22Rv1 (cell line): ENCODE results near the gene PRSS33.
A peak's percentile ranks its signal among the peaks of the same experiment; 100 is the strongest.

Source experiments
- H3K27ac ChIP-seq: fragments of 450-650 bp; 2 replicates; pipeline ENCODE4 v1.5.1; 2017
- ZFX ChIP-seq: fragments of 450-650 bp; IDR thresholded peaks from 2 replicates; pipeline ENCODE4 v1.6.1; 2017; ENCODE audit warnings: antibody characterized with exemption, borderline replicate concordance
- TF ChIP-seq, protein P1 (sequence below): fragments of 450-650 bp; IDR thresholded peaks from 2 replicates; pipeline ENCODE4 v1.5.1; 2017; ENCODE audit warnings: mild to moderate bottlenecking

The PRSS33 gene

DNA sequence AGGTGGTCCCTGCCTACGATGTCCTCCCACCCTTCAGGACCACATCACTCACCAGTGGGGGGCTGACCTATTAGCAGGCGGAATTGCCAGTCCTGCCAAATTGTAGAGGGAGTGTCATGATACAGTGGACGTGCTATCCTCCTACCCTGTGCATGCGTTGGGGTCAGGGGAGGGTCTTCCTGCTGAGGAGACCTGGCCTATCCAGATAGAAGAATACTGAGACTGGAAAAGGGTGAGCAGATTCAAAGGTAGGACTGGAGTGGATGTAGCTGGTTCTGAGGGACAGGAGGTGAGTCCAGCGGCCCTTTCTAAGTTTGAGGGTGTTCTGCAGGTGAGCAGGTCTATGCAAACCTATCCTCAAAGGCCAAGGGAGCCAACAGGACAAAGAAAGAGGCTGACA lies 18.9 kb upstream of the PRSS33 start:
- TF ChIP-seq, protein P1, sequence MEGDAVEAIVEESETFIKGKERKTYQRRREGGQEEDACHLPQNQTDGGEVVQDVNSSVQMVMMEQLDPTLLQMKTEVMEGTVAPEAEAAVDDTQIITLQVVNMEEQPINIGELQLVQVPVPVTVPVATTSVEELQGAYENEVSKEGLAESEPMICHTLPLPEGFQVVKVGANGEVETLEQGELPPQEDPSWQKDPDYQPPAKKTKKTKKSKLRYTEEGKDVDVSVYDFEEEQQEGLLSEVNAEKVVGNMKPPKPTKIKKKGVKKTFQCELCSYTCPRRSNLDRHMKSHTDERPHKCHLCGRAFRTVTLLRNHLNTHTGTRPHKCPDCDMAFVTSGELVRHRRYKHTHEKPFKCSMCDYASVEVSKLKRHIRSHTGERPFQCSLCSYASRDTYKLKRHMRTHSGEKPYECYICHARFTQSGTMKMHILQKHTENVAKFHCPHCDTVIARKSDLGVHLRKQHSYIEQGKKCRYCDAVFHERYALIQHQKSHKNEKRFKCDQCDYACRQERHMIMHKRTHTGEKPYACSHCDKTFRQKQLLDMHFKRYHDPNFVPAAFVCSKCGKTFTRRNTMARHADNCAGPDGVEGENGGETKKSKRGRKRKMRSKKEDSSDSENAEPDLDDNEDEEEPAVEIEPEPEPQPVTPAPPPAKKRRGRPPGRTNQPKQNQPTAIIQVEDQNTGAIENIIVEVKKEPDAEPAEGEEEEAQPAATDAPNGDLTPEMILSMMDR, result no peak
- no peak for TF ChIP-seq ZFX
- H3K27ac ChIP-seq, result no peak overlapping the region

DNA sequence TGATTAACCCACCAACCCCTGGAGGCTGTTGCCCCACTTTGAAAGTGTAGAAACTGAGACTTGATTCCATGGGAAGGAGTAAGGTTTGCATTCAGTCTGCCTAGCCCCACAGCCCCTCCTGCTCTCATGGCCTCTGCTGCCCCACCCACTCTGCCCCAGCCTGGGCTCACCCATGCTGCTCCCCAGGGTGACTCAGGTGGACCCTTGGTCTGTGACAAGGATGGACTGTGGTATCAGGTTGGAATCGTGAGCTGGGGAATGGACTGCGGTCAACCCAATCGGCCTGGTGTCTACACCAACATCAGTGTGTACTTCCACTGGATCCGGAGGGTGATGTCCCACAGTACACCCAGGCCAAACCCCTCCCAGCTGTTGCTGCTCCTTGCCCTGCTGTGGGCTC lies 17.4 kb upstream of the PRSS33 start:
- no peak for TF ChIP-seq ZFX
- TF ChIP-seq, protein P1, result no peak
- no peak overlapping the region for H3K27ac ChIP-seq

DNA sequence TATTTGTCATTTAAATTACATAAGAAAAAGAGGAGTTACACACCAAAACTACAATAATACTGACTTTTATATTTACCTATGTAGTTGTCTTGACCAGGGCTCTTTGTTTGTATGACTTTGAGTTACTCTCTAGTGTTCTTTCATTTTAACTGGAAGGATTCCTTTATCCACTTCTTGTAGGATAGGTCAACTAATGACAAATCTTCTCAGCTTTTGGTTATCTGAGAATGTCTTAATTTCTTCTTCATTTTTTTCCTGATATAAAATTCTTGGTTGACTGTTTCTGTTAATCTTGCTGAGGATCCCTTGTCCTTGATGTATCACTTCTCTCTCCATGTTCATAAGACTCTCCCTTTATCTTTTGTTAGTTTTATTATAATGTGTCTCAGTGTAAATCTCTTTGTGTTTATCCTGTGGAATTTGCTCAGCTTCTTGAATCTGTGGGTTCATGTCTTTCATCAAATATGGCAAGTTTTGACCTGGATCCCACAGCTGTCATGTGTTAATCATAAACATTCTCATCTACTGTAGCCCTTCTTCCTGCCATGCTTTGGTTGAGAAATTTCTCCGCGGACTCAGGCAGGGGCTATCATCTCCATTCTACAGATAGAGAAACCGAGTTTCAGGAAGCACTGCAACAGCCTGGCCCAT lies 16.3 kb upstream of the PRSS33 start:
- H3K27ac ChIP-seq, result no peak overlapping the region
- TF ChIP-seq ZFX, result no peak
- TF ChIP-seq, protein P1, result no peak

DNA sequence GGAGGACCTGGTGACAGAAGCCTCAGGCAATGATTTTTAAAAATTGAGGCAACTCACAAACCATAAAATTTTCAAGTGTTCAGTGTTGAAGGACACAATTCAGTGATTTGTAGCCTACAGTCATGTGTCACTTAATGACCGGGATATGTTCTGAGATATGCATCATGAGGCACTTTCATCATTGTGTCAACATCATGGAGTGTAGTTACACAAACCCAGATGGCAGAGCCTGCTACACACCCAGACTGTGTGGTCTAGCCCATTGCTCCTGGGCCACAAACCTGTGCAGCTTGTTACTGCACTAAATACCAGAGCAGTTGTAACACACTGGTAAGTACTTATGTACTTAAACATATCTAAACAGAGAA lies 12.5 kb upstream of the PRSS33 start:
- peak overlapping the region; percentile 51 for H3K27ac ChIP-seq

DNA sequence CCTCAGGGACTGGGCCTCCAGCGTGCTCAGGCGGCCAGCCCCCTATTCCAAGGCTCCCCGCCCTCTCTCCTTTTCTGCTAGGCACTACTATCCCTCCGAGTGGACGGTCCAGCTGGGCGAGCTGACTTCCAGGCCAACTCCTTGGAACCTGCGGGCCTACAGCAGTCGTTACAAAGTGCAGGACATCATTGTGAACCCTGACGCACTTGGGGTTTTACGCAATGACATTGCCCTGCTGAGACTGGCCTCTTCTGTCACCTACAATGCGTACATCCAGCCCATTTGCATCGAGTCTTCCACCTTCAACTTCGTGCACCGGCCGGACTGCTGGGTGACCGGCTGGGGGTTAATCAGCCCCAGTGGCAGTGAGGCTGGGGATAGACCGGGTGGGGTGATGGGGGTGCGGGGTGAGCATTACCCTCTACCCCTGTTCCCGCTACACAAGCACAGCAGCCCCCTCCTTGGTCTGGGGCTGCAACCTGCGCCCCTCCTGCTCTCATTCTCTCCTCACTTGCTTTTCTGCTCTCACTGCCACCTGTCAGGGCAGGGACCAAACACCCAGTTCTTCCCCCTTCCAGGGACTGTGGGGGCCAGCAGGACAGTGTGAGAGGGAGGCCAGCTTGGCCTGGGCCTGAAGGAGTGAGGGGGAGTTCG lies 12.0 kb upstream of the PRSS33 start:
- peak overlapping the region; percentile 51 for H3K27ac ChIP-seq
- no peak for TF ChIP-seq ZFX
- TF ChIP-seq, protein P1, result no peak

More for the DNA sequence above, 12.5 kb upstream of the PRSS33 start:
- TF ChIP-seq, protein P1, result no peak
- TF ChIP-seq ZFX, result no peak

DNA sequence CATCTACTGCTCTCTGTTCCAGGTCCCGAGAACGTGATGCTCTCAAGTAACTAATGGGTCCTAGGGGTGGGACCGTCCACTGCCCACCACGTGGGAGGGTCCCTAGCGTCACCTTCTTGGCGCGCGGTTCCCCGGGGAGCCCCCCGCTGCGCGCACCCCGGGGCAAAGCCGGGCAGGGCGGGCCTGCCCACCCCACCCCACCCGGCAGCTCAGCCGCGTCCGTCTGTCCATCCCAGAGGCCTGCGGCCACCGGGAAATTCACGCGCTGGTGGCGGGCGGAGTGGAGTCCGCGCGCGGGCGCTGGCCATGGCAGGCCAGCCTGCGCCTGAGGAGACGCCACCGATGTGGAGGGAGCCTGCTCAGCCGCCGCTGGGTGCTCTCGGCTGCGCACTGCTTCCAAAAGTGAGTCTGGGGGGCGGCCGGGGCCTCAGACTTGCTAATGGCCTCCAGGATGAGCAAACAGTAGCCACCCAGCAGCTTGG lies 11.4 kb upstream of the PRSS33 start:
- TF ChIP-seq, protein P1, result no peak
- no peak for TF ChIP-seq ZFX

DNA sequence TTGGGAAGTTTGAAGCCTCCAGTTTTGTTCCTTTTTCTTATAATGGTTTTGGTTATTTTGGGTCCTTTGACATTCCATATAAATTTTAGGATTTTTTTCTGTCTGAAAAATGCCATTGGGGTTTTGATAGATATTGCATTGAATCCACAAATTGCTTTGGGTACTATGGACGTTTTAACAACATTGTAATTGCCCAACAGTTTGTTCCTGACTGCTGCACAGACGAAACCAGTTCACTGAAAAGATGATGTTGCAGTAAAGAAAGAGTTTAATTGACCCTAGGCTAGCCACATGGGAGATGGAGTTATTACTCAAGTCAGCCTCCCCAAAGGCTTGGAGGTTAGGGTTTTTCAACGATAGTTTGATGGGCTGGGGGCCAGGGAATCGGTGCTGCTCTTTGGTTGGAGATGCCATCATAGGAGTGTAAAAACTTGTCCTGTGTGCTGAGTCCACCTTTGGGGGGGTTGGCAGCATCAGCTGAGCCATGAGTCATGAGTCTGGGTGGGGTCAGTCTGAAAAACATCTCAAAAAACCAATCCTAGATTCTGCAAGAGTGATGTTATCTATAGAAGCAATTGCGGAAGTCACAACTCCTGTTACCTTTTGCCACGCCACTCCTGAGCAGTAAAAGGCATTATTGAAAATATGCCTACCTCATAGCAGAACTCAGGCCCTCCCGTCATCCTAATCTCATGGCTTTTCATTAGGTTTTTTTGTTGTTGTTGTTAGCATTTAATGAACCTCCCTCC lies 8.2 kb upstream of the PRSS33 start:
- TF ChIP-seq ZFX, result no peak
- no peak overlapping the region for H3K27ac ChIP-seq

More for the DNA sequence above, 11.4 kb upstream of the PRSS33 start:
- H3K27ac ChIP-seq, result no peak overlapping the region
